Stimulated activated CD8-positive, alpha-beta memory T cell treated with anti-CD3 and anti-CD28 coated beads, Interleukin-4, amount 100 ng/mL, for 24 hours (primary cell): ENCODE results near the gene CALN1.

Experiments used
- DNase-seq: peaks from one replicate; pipeline ENCODE4 v3.0.0-alpha.2; 2020; ENCODE audit warnings: low read depth

CALN1 gene

DNA sequence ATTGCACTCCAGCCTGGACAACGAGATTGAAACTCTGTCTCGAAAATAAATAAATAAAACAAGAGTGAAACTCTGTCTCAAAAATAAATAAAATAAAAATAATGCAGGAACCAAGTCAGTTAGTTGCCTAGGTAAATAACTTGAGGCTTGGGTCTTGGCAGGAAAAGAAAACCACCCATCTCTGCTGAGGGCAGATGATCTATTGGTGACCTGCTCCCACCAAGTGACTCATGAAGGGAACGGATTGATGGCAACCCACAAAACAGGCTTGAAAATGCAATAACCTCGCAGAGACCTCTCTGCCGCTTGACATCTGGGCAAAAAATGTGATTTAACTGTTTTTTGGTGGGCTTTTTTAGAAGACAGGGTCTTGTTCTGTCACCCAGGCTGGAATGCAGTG, 86.6 kb downstream of the CALN1 start:
- no peak for DNase-seq

DNA sequence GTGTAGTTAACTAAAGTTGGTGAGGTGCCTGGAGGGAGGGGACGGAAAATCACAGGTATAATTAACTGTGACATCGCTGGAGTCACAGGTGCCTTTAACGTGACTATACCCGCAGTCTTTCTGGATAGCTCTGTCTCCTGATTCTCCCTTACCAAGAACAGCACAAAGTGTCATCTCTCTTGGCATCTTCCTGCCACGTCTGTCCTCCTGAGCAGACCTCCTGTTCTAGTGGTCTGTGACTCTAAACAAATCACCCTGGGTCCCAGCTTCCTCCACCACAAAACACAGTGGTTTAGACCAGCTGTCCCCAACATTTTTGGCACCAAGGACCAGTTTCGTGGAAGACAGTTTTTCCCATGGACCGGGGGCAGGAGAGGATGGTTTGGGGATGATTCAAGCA, 90.5 kb downstream of the CALN1 start:
- no peak for DNase-seq

DNA sequence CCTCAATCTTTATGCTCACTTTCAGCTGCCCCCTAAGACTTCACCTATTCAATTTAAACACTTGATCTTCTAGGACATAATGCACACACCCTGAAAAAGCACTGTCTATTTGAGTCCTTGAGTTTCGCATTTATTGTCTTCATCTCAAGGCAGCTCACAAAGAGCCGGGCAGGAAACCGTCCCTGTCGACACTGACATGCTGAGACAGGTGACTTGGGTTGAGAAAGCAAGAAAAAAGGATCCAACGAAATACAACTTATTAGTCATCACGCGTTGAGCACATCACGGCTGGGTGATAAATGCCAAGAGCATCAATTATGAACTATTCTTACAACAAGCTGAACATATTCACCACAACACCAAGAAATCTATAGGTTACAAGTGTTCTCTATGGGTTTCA, 91.1 kb downstream of the CALN1 start:
- DNase-seq: no peak

DNA sequence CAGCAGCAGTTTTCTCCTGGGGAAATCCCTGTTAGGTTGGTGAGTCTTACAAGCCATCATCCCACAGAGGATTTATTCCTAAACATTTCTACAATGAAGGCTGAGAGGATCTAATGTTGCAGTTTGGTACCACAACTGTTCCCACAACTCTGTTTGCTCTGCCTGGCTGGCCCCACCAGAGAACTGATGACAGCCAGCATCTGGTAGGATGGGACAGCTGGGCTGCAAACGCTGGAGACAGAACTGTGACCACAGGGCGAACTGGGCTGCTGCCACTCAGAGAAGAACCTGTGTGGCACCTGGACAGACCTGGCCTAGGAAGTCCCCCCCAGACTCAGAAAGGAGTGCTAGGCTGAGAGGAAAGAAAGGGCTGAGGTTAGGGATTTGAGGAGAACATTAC, 94.8 kb downstream of the CALN1 start:
- DNase-seq: no peak

DNA sequence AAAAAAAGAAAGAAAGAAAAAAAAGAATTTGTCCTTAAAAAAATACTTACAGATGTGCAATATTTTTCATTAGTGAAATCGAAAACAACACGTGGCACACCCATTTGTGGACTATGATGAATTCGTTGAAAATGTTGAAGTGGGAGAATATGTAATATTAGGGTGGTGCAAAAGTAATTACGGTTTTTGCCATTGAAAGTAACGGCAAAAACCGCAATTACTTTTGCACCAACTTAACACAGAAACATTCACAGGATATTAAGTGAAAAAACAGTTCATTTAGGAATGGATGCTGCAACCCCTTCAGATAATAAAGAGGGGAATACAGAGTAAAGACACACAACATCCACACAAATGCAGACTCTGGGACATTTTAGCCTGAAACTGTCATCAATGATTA, 96.0 kb downstream of the CALN1 start:
- no peak for DNase-seq

DNA sequence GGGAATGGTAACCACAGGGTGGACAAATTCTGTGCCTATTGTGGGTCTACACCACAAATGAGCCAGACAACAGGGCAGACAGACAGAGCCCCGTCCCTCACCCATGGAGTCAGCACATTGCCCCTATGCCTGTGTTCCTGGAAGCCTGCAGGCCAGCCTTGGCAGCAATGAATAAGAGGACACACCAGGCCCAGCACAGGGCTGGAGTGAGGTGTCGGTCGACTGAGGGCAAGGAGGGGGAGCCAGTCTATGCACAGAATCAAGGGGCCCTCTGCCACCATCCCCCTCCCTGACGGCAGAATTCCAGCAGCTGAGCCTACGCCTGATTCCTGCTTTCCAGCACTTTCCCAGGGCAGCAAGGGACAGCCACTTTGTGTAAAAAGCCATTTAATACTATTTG, 98.2 kb downstream of the CALN1 start:
- DNase-seq: no peak

DNA sequence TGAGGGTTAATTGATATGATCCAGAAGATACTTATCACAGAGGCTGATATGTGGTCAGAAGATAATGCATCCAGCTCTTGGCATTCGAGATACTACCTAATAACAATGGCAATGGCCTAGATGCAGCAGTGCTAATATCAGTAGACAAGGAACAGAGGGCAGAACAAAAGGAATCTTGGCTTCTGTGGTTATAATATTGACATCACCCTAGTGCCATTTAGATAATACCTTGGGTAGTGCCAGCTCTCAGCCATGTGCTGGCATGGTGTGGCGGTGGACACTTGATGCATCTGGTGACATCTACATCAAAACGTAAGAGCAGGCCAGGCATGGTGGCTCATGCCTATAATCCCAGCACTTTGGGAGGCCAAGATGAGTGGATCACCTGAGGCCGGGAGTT, 101.8 kb downstream of the CALN1 start:
- DNase-seq: no peak

DNA sequence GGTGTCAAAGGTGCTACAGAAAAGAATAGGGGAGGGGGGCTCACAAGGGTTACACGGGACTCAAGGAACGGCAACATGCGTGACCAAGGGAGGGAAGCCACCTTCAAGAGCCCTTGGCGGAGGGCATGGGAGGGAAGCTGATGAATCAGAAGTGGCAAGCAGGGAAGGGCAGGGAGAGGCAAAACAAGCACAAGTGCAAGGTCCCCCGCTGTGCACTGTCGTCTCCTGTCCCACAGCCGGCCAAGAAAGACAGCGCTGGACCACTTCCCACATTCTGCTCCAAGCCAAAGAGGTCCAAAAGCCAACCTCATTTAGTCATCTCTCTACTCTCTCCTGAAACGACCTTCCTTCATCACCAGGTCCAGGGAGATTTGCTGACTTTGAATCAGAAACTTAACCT, 102.7 kb downstream of the CALN1 start:
- no peak for DNase-seq

DNA sequence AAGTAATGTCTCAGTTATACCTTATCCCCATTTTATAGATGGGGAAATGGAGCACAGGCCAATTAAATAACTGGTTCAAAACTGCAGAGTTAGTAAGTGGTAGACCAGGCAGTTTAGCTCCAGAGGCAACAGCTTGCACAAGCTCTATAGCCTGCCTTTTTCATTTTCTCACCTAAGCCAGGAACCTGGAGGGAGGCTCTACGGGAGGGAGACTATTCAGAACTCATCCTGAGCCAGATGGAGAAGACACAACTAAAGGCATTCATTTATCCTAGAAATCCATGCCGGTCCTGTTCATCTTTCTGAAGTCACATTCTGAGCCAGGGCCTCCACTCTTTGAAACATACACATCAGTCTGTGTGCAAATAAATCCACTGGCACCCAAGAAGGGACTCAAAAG, 103.2 kb downstream of the CALN1 start:
- no peak for DNase-seq

DNA sequence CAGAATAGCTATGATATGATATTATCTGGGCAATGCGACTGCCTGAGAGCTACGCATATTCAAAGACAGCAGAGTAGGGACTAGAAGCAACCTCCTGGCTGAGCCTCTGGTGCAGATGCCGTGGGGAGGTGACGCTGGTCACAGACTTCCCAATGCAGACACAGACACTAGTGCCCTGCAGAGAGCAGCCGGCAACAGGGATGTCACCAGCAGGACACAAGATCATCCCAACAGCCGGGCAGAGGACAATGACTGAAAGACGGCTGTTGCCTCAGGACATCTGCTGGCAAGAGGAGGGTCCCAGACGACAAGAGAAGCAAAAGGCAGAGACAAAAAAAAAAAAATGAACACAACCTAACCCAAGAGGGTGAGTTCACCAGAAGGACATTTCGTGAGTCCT, 104.6 kb downstream of the CALN1 start:
- DNase-seq: no peak

DNA sequence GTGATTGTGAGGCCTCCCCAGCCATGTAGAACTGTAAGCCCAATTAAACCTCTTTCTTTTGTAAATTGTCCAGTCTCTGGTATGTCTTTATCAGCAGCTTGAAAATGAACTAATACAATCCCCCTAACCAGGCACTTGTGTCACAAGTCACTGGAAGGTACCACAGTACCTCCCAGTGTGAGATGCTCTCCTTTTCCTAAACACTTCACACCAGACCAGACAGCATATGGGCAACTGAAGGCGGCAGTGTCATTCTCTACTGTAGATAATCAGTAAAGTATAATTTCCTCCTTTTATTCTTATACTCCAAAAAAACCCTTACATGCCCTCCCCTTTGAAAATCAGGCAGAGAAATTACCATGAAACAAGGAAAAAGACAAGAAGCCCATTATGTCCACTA, 113.2 kb downstream of the CALN1 start:
- no peak for DNase-seq

DNA sequence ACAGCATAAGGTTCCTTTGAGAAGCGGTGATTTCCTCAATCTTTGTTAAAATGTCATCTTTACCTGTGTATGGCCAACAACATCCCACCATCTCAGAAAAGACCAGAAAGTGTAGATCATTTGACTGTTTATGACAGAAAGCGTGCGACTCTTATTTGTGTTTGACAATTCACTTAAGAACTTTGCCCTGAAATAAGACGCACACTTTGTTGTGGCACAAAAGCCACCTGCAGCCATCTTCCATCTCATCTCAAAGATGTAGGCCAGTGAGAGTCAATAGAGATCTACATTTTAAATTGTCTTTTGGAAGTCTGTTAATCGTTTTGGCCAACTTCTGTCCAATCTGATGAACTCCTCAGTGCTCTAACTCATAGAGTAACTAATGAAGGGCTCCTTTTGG, 114.0 kb downstream of the CALN1 start:
- DNase-seq: no peak

DNA sequence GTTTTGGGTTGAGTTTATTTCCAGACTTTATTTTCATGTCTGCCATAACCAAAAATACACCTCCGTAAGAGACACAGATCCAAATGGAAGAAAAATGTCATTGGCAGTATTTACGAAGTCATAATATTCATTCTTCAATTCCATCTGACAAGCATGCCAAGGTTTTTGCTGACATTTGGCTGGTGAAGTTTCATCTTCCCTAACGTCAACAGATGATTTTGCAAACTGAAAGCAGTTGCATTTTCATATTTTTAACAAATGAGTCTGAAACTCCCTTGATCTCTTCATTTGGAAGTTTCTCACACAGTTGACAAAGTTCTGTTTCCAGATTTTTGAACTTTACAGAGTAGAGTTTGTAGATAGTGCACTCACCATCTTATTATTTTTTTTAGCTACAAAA, 114.5 kb downstream of the CALN1 start:
- no peak for DNase-seq

DNA sequence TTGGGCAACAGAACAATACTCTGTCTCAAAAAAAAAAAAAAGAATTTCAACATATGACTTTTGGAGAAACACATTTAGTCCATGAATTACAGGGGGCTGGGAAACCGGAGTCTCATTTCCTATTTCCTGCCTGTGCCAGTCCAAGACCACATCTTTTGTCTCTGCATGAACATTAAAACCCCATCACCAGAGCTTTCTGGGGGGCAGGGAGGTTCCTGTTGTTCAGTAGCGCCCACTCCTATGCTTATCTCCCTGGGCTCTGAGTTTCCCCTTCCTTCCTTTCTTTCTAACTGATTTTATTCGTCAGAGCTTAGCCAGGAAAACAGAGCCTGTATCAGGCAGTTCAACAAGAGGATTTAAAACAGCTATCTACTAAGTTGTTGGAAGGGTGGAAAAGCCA, 119.3 kb downstream of the CALN1 start:
- DNase-seq: no peak

DNA sequence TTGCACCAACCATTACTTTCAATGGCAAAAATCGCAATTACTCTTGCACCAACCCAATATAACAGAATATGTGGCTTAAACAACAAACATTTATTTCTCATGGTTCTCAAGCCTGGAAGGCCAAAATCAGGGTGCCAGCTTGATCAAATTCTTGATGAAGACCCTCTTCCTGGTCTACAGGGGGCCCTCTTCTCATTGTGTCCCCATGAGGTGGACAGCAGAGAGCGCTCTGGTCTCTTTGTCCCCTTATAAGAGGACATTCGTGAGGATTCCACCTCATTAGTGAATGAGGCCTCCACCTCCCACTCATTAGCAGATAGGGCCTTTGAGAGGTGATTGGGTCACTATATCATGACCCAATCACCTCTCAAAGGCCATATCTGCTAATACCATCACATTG, 120.0 kb downstream of the CALN1 start:
- no peak for DNase-seq

DNA sequence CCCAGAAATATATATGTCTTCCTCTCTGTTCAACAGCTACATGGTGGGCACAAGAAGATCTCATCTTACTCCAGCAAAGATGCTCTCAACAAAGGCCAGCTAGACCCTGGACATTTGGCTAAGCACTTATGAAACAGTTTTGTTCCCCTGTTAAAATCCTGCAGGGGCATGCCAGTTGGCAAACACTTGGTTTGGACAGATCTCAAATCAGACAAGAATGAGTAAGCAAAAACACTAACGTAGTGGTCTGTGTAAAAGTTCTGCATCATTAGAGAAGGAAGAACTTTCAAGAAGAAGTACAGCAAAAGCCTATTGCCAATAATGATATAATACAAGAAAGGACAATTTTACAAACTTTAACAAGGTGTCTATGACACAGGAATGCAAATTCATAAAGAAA, 125.6 kb downstream of the CALN1 start:
- no peak for DNase-seq

DNA sequence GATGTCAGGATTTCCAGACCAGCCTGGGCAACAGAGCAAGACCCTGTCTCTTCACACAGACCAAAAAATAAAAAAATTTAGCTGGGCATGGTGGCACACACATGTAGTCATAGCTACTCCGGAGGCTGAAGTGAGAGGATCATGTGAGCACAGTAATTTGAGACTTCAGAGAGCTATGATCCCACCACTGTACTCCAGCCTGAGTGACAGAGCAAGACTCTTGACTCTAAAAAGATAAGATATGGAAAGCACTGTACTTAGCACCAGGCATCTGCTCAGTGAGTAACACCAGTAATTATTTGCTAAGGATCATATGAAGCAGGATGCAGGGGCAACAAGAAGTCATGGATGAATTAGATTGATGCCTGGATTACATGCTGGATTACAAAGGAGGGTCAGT, 128.8 kb downstream of the CALN1 start:
- no peak for DNase-seq

DNA sequence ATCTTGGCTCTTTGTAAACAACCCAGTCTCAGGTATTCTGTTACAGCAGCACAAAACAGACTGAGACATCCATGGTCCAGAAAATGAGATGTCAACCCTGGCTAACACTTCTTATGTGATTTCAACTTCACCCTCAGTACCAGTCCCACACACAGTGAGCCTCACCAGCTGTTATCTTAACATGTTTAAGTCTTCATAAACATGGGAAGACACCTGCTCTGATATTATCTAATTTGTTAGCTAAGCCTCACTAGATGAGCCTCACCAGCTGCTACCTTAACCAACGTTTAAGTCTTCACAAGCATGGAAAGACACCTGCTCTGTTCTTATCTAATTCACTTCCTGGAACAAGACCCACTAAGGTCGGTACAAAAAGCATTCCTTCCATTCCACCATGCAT, 130.8 kb downstream of the CALN1 start:
- DNase-seq: no peak

DNA sequence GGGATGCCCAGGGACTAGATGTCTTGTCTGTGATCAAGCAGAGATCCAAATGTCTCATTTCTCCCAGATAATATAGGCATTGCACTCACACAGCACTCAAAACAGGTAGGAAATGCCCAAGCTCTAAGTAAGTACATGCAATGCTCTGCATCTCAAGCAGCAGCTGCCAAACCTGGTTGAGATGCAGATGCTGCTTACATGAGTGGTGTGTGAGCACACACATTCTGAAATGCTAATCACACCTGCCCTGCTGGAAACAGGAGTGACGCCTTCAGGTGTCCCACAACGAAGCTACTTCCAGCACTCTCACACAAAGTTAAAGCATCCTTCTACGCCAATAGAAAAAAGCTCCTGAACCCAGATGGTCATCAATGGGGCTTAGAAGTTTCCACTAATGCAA, 132.9 kb downstream of the CALN1 start:
- DNase-seq: no peak

DNA sequence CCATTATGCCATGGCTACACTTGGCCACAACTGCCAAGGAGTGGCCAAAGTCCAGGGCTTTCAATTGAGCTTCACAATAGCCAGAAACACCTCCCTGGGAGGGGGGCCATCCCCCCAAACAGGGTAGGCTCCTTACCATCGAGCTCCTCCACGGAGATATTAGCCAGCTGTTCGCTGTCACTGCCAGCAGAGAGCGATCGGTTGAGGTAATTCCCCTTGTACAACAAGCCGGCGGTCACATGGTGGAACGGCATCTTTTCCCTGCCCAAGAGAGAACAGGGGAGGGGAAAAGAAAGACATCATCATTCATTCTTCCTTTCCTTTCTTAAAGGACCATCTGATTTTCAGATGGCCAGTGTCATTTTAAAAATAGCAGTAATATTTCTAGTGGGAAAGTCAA, 133.6 kb downstream of the CALN1 start:
- no peak for DNase-seq

DNA sequence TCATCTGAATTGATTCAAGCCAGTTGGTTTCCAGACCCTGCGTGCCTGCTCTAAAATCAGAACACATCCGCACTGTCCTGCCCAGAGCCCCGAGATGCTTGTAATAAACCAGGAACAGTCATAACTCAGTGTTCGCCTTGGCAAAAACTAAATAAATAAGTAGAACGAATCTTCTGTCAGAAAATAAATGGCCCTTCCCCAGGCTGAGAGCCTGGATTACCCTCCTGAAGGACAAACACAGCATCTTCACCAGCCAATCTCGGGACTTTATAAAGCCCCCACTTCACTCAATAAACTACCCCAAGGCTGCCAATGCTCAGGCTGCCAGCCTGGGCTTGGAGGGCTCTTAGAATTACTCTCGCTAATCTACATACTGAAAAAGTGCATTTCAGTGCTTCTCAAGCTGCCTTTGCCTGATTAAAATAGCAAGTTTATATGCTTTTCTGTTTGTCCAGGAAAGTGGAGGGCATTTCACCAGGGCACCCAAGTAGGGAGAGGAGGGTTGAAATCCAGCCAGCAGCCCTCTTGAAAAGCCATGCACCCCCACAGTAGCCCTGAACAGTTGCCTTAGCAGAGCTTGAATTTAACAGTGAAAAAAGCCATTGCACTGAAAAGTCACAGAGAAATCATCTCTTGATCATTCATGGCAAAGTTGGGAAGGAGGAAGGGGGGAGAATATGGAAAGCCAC, 136.6 kb downstream of the CALN1 start:
- DNase-seq: no peak

DNA sequence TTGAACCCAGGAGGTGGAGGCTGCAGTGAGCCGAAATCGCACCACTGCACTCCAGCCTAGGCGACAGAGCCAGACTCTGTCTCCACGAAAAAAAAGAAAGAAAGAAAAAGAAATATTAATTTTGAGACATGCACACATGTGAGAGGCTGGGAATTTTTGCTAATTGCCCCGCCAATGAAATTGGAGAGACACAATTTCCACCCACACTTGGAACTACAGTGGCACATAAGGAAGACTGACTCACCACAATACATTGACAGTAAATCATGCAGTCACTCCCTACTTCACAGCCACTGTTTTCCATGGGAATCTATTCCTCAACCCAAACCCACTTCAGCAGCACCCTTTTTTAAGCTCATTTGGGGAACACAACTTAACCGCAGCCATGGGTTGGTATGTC, 139.7 kb downstream of the CALN1 start:
- DNase-seq: no peak

DNA sequence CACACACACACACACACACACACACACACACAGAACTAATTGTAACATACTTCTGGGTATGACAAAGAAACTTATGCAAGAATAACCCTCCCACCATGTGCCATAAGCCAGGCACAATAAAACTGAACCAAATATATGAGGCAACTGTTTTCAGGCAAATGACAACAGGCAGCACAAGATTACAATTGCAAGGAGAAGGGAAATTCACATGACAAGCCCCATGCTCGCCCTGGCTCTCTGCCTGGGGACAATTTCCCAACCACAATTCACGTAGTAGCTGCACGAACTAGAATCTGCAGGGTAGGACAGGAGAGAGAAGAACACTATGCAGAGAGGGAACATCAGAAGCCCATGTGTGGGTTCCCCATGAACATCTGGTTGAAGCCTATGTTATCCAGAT, 143.3 kb downstream of the CALN1 start:
- DNase-seq: no peak

DNA sequence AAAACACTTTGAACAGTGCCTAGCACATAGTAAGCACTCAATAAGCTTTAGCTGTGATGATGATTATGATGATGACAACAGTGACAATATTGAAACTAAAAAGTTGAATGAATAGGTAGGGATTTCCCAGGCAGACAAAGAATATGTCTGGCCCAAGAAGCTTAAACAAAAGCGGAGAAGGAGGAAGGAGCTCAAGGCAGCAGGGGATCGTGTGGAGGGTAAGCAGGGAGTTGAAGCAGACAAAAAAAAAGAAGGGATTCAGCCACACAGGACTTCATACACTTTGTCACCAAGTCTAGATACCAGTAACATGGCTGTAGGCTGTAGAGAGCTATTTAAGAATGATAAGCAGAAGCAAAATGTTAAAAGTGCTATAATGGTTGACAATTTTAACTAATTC, 144.0 kb downstream of the CALN1 start:
- DNase-seq: no peak

DNA sequence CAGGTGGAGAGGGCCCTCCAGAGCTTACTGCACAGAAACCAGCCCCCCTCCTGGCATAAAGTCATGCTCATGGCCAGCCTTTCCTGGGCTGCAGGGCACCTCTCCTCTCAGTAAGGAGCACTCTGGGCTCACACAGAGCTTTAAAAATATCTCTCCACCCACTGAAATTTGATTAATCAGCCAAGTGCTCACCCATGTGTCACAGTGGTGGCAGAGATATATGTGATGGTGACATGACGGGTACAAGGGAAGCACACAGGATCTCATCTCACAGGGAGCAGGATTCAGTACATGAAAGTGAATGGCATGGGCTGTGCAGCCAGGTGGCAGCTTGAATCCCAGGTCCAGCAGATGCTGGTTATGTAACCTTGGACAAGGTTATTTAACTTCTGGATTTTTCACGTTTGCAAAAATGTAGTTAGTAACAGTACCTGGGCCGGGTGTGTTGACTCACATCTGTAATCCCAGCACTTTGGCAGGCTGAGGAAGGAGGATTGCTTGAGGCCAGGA, 144.8 kb downstream of the CALN1 start:
- DNase-seq: no peak
